ENCODE data around the gene ADGRL1. TPM values are rescaled to one million over a fixed set of nuclear protein-coding genes. Genes with fewer than 3 reads are reported as not detected.

ADGRL1 gene
- total and polyA plus RNA-seq, 4 donors: 0.14 to 1.6 (median 0.53) TPM

DNA sequence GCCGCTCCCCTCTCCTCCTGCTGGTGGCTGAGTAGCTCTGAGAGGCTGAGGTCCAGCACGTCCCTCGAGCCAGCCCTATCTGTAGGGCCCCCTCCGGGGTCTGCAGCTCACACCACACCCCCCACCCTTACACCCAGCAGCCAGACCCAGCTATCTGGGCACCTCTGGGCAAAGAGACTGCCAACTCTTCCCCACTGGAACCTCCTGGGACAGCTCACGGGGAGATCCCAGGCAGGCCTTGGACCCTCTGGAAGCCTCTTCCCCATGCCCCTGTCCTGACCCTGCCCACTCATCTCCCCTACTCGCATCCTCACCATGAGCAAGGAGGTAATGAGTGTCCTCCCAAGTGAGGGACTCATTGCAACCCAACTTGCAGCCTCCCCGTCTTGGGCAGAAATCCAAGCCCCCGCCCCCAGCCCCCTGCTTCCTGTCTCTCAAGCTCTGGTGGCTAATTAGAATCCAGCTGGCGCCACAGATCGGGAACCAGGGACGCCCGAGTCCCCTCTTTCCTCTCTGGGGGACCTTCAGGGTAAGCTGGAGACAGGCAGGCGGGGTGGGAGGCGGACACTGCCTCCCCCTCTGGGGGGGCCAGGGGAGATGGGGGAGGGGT lies 22.1 kb downstream of the ADGRL1 start:
- Histone ChIP-seq H3K4me1 (ENCODE audit: control insufficient read depth in 4 of 4, insufficient read depth in 4 of 4, low read length in 3 of 4) (no peaks in the 10 kb centered on the region), H3K4me3 (ENCODE audit: low read depth in 1 of 3, low read length in 3 of 3) (no peak overlapping the region), H3K9ac (ENCODE audit: low read depth in 1 of 2, low read length in 2 of 2) (no peak overlapping the region), H3K27me3 (ENCODE audit: control insufficient read depth in 4 of 4, insufficient read depth in 4 of 4, low read length in 3 of 4) (no peaks in the 10 kb centered on the region), H3K9me3 (ENCODE audit: control insufficient read depth in 4 of 4, low read length in 3 of 4) (no peaks in the 10 kb centered on the region), H3K27ac (ENCODE audit: low read depth in 1 of 2, low read length in 2 of 2) (no peak overlapping the region), H3K36me3 (ENCODE audit: control insufficient read depth in 4 of 4, insufficient read depth in 3 of 4, low read depth in 1 of 4, low read length in 3 of 4) (no peaks in the 10 kb centered on the region)
- no peak for DNase-seq (ENCODE audit: low spot score)
- WGBS: 83% methylated on average over 14 of the region's 14 CpGs
- TF ChIP-seq NR2F2 (IDR thresholded peaks at IDR 0.05) (no peak), FOXA2 (IDR thresholded peaks at IDR 0.05) (no peak), TAF1 (conservative IDR thresholded peaks at IDR 0.05) (no peak), JUND (IDR thresholded peaks at IDR 0.05) (no peak), RXRA (IDR thresholded peaks at IDR 0.05) (no peak), GABPA (IDR thresholded peaks at IDR 0.05 in 1 of 2, conservative IDR thresholded peaks at IDR 0.05 in 1 of 2) (no peak), YY1 (IDR thresholded peaks at IDR 0.05) (no peak), EGR1 (IDR thresholded peaks at IDR 0.05; ENCODE audit: low read depth in 2 of 2) (no peak), RAD21 (IDR thresholded peaks at IDR 0.05) (no peak), SP1 (IDR thresholded peaks at IDR 0.05) (no peak), HNF4A (conservative IDR thresholded peaks at IDR 0.05) (no peak), FOXA1 (IDR thresholded peaks at IDR 0.05) (no peak)
- TF ChIP-seq, protein P1, sequence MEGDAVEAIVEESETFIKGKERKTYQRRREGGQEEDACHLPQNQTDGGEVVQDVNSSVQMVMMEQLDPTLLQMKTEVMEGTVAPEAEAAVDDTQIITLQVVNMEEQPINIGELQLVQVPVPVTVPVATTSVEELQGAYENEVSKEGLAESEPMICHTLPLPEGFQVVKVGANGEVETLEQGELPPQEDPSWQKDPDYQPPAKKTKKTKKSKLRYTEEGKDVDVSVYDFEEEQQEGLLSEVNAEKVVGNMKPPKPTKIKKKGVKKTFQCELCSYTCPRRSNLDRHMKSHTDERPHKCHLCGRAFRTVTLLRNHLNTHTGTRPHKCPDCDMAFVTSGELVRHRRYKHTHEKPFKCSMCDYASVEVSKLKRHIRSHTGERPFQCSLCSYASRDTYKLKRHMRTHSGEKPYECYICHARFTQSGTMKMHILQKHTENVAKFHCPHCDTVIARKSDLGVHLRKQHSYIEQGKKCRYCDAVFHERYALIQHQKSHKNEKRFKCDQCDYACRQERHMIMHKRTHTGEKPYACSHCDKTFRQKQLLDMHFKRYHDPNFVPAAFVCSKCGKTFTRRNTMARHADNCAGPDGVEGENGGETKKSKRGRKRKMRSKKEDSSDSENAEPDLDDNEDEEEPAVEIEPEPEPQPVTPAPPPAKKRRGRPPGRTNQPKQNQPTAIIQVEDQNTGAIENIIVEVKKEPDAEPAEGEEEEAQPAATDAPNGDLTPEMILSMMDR (IDR thresholded peaks at IDR 0.05; ENCODE audit: low read depth, low read length, missing input control): no peak
- TF ChIP-seq, protein P2, sequence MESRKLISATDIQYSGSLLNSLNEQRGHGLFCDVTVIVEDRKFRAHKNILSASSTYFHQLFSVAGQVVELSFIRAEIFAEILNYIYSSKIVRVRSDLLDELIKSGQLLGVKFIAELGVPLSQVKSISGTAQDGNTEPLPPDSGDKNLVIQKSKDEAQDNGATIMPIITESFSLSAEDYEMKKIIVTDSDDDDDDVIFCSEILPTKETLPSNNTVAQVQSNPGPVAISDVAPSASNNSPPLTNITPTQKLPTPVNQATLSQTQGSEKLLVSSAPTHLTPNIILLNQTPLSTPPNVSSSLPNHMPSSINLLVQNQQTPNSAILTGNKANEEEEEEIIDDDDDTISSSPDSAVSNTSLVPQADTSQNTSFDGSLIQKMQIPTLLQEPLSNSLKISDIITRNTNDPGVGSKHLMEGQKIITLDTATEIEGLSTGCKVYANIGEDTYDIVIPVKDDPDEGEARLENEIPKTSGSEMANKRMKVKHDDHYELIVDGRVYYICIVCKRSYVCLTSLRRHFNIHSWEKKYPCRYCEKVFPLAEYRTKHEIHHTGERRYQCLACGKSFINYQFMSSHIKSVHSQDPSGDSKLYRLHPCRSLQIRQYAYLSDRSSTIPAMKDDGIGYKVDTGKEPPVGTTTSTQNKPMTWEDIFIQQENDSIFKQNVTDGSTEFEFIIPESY (IDR thresholded peaks at IDR 0.05): no peak
- TF ChIP-seq, protein P3, sequence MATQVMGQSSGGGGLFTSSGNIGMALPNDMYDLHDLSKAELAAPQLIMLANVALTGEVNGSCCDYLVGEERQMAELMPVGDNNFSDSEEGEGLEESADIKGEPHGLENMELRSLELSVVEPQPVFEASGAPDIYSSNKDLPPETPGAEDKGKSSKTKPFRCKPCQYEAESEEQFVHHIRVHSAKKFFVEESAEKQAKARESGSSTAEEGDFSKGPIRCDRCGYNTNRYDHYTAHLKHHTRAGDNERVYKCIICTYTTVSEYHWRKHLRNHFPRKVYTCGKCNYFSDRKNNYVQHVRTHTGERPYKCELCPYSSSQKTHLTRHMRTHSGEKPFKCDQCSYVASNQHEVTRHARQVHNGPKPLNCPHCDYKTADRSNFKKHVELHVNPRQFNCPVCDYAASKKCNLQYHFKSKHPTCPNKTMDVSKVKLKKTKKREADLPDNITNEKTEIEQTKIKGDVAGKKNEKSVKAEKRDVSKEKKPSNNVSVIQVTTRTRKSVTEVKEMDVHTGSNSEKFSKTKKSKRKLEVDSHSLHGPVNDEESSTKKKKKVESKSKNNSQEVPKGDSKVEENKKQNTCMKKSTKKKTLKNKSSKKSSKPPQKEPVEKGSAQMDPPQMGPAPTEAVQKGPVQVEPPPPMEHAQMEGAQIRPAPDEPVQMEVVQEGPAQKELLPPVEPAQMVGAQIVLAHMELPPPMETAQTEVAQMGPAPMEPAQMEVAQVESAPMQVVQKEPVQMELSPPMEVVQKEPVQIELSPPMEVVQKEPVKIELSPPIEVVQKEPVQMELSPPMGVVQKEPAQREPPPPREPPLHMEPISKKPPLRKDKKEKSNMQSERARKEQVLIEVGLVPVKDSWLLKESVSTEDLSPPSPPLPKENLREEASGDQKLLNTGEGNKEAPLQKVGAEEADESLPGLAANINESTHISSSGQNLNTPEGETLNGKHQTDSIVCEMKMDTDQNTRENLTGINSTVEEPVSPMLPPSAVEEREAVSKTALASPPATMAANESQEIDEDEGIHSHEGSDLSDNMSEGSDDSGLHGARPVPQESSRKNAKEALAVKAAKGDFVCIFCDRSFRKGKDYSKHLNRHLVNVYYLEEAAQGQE (IDR thresholded peaks at IDR 0.05): no peak

DNA sequence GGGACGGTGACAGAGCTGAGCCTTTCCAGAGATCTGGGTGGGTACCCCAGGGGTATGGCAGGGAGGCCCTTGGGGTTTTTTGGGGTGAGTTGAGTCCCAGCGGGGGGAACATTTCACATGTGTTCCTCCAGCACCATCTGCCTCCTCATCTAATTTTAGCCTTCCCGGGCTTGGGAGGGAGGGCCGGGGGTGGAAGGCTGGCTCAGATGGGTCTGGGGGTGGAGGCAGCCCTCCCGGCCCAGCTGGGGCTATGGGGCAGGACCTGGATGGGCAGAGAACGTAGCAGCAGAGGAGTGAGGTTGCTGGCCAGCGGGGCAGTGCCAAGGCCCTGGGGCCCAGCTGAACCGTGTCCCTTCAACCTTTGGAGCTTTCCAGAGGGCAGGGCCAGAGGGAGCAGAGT lies 23.5 kb downstream of the ADGRL1 start:
- Histone ChIP-seq H3K27me3 (ENCODE audit: control insufficient read depth in 4 of 4, insufficient read depth in 4 of 4, low read length in 3 of 4) (no peaks in the 10 kb centered on the region), H3K36me3 (ENCODE audit: control insufficient read depth in 4 of 4, insufficient read depth in 3 of 4, low read depth in 1 of 4, low read length in 3 of 4) (no peaks in the 10 kb centered on the region), H3K4me3 (ENCODE audit: low read depth in 1 of 3, low read length in 3 of 3) (no peak overlapping the region), H3K27ac (ENCODE audit: low read depth in 1 of 2, low read length in 2 of 2) (no peak overlapping the region), H3K9ac (ENCODE audit: low read depth in 1 of 2, low read length in 2 of 2) (no peak overlapping the region), H3K4me1 (ENCODE audit: control insufficient read depth in 4 of 4, insufficient read depth in 4 of 4, low read length in 3 of 4) (no peaks in the 10 kb centered on the region), H3K9me3 (ENCODE audit: control insufficient read depth in 4 of 4, low read length in 3 of 4) (no peaks in the 10 kb centered on the region)
- no peak for DNase-seq (ENCODE audit: low spot score)
- 81% methylated on average over 8 of the region's 8 CpGs for WGBS
- TF ChIP-seq NR2F2 (IDR thresholded peaks at IDR 0.05): no peak
- no peak for TF ChIP-seq FOXA1 (IDR thresholded peaks at IDR 0.05)
- TF ChIP-seq GABPA (IDR thresholded peaks at IDR 0.05 in 1 of 2, conservative IDR thresholded peaks at IDR 0.05 in 1 of 2): no peak
- no peak for TF ChIP-seq TAF1 (conservative IDR thresholded peaks at IDR 0.05)
- no peak for TF ChIP-seq JUND (IDR thresholded peaks at IDR 0.05)
- TF ChIP-seq HNF4G (IDR thresholded peaks at IDR 0.05): no peak
- TF ChIP-seq, protein P2 (IDR thresholded peaks at IDR 0.05): no peak
- TF ChIP-seq, protein P3 (IDR thresholded peaks at IDR 0.05): no peak
- TF ChIP-seq, protein P4, sequence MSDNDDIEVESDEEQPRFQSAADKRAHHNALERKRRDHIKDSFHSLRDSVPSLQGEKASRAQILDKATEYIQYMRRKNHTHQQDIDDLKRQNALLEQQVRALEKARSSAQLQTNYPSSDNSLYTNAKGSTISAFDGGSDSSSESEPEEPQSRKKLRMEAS (IDR thresholded peaks at IDR 0.05): no peak
- TF ChIP-seq RXRA (IDR thresholded peaks at IDR 0.05): no peak
- no peak for TF ChIP-seq EGR1 (IDR thresholded peaks at IDR 0.05; ENCODE audit: low read depth in 2 of 2)
- TF ChIP-seq FOXA2 (IDR thresholded peaks at IDR 0.05): no peak
- TF ChIP-seq, protein P5, sequence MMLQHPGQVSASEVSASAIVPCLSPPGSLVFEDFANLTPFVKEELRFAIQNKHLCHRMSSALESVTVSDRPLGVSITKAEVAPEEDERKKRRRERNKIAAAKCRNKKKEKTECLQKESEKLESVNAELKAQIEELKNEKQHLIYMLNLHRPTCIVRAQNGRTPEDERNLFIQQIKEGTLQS (IDR thresholded peaks at IDR 0.05): no peak
- TF ChIP-seq RAD21 (IDR thresholded peaks at IDR 0.05): no peak
